HG03457 (cell line): ENCODE measurements around the gene BCL2L11.

Experiments used
- ATAC-seq: cut with Tn5 transposase; IDR thresholded peaks from one replicate; pipeline ENCODE4 v1.9.1; 2021; ENCODE audit warnings: moderate number of reproducible peaks; ENCODE audit not compliant: unreplicated experiment

The BCL2L11 gene

GRCh38 chr2:111188681-111189080 is 68.0 kb downstream of the BCL2L11 start:
- no peak for ATAC-seq

GRCh38 chr2:111189106-111189505 is 68.4 kb downstream of the BCL2L11 start:
- no peak for ATAC-seq

DNA sequence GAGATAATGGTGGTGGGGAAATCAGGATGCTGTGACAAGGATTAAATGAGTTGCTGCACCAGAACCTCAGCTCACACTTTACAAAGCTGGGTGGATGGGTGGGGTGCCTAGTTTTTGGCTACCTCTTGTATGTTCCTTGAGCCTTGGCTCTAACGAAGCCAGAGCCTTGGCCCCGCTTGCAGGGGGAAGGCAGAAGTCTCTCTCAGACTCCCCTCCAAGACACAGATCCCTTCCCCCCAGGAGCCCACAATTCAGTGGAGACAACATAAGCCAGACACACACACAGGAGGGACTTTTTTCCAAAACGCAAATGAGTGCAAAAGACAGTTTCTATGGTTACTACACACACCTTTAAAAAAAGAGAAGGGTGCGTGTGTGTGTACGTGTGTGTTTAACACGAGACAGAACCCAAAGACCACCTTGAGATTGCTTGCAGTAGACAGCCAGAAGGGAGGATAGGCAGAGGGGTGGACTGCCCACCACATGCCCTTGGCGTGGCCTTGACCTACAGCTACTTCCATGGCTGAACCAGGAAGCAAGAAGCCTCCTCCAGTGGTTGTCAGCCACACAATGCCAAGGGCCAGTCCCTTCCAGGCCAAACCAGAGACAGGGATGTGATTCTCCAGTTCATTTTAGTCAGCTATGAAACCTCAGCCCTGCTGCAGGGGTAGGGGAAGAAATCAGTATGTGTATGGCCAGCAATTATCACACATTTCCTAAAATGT is 70.3 kb downstream of the BCL2L11 start:
- ATAC-seq, result no peak

DNA sequence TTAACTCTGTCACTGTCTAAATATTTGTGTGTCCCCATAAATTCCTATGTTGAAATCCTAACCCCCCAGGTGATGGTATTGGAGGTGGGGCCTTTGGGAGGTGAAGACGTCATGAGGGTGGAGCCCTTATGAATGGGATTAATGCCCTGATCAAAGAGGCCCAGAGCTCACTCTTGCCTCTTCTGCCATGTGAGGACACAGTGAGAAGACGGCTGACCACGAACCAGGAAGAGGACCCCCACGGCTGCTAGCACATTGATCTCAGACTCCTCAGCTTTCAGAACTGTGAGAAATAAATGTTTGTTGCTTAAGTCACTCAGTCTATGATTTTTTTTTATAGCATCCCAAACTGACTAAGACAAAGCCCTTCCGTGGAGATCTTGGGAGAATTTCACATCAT is 71.2 kb downstream of the BCL2L11 start:
- no peak for ATAC-seq

- ATAC-seq, result no peak
These were observed 72.2 kb downstream of the BCL2L11 start for GRCh38 chr2:111192776-111193368.

GRCh38 chr2:111194835-111195621 is 74.3 kb downstream of the BCL2L11 start:
- peak; percentile 70 for ATAC-seq

DNA sequence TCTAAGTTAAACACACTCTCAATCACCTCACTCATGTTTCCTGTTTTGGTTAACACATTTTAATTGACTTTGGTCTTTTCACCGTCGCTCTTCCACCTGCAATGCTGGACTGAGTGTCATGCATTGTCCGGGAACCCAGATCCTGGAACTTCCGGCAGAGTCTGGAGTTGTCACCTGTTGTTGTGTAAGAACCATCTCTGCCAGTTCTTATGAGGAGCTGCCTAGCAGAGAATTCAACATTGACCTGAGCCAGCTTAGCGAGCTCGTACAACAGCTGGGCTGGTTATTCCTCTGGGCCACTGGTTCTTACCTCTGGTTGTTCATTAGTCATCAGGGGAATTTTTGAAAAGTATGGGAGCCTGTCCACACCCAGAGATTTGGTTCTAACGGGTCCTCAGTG is 75.7 kb downstream of the BCL2L11 start:
- ATAC-seq, result no peak

- no peak for ATAC-seq
These were observed 78.0 kb downstream of the BCL2L11 start for GRCh38 chr2:111198701-111199100.

- ATAC-seq, result no peak
These were observed 79.1 kb downstream of the BCL2L11 start for GRCh38 chr2:111199840-111200239.

DNA sequence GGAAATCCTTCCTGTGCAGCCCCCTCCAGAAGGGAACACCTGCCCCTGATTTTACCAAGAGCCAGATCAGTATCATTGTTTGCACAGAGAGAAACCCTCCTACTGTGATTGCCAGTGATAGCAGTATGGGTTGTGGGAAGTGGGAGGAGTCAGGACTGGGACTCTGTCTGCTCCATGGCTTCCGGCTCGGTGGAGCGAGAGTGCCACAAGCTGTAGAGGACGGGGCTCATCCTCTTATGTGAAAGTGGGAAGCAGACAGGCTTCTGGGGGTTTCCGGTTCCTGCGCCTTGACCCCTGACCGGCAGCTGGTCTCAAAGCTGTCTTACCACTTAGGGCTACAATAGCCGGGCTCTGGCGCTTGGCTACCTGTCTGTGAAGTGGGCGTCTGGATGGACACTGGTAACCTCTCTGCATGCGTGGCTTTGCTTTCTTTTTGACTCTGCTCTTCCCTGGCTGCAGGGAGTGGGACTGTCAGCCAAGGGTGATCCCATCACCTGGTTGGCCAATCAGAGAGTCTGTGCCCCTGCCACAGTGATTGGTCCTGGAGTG is 79.7 kb downstream of the BCL2L11 start:
- ATAC-seq, result no peak

DNA sequence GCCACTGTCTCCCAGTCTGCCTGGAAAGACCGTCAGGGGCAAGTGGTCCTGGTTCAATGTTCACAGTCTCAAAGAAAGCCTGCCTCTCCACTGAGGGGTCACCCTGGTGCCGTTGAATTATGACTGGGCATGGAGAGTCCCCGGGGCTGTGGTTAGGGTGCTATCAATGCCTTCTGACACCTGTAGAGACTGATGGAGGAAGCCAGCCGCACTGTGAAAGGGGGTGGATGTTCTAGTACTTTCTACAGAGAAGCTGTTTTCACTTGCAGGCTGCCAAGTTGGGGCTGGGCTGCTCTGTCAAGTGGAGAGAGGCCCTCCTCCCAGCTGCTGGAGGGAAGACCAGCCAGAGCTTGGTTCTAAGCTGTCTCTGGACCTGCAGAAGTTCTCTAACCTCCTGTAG is 80.5 kb downstream of the BCL2L11 start:
- ATAC-seq, result peak; percentile 68

DNA sequence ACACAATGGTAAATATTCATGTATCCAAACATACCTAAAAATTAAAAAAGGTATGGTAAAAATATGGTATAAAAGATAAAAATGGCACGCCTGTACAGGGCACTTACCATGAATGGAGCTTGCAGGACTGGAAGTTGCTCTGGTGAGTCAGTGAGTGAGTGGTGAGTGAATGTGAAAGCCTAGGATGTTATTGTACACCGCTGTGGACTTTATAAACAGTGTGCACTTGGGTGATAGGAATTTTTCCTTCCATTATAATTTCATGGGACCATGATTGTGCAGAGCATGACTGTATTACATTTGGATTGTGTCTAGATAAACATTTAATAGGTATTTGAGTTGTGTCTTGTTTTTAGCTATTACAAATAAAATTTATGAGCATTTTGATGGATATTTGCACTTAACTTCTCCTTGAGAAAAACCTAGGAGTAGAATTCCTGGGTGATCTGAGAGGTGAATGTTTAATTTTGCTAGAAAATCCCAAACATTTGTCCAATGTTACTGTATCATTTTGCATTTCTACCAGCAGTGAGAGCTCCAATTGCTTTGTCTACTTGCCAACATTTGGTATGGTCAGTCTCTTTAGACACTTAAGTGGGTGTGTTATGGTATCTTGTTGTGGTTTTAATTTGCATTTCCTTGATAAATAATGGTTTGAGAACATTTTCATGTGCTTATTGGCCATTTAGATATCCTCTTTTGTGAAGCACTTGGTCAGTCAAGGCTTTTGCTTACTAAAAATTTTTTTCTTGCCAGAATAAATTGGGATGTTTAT is 81.7 kb downstream of the BCL2L11 start:
- no peak for ATAC-seq

- no peak for ATAC-seq
These were observed 84.0 kb downstream of the BCL2L11 start for GRCh38 chr2:111204706-111205105.

- no peak for ATAC-seq
These were observed 85.1 kb downstream of the BCL2L11 start for GRCh38 chr2:111205774-111206173.

GRCh38 chr2:111207851-111208250 is 87.1 kb downstream of the BCL2L11 start:
- no peak for ATAC-seq

- peak; percentile 10 for ATAC-seq
These were observed 87.9 kb downstream of the BCL2L11 start for GRCh38 chr2:111208639-111209038.

GRCh38 chr2:111209045-111209514 is 88.4 kb downstream of the BCL2L11 start:
- peak; percentile 87 for ATAC-seq

GRCh38 chr2:111210036-111210435 is 89.3 kb downstream of the BCL2L11 start:
- ATAC-seq, result no peak

DNA sequence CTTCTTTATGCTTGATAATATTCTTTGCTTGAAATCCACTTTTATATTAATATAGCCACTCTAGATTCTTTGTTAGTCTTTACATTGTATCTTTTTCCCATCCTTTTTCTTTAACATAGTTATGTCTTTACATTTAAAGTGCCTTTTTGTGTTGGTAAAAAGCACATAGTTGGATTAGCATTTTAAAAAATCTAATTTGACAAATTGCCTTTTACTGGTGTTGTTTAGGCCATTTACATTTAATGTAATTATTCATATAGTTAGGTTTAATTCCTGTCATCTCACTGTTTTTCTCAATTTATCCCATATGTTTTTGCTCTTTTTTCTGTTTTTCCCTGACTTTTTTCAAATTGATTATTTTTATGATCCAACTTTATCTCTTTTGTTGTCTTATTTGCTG is 93.2 kb downstream of the BCL2L11 start:
- no peak for ATAC-seq

DNA sequence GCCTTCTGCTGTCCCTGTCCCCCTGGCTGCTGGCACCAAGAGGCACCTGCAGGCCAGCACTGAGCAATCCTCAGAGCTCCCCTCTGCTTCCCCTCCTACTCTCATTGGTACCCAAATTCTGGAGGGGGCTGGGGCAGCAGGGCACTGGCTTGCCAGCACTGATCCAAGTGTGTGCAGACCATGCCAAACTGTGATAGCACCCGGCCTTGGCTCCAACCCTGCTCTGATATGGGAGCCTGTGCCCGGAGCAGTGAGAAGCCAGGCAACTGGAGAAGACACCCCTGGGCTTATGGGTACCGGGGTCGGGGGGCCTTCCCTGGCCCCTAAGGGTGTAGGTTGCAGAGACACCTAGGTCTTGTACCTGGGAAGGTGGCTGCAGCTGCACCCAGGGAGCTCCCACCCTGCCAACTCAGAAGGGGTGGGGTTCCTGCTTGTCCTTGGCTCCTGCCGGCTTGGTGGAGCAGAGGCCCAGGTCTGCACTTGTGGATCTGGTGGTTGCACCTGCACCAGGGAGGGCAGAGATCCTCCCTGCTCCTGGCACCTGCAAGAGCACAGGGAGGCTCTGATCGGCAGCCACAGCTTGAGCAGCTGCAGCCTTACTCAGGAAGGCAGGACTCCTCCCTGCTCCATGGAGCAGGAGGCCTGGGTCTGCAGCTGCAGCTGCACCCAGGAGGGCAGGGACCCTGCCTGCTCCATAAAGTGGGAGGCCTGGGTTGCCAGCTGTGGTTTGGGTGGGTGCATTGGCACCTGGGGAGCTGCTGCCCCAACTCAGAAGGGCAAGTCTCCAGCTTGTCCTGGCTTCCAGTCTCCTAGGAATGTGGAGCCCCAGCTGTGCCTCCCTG is 96.3 kb downstream of the BCL2L11 start:
- ATAC-seq, result no peak
